Endothelial cell of umbilical vein (primary cell): ENCODE data around the gene PLXNA4. TPM values are rescaled to one million over a fixed set of nuclear protein-coding genes. Genes with fewer than 3 reads are reported as not detected.

Source experiments
- BruUV-seq: library from RNA; stranded (reverse); fragments of 400-500 nt; replicated peaks from 2 replicates; lab custom pipeline; 2021; lab: Mats Ljungman, UMichigan
- CTCF ChIA-PET: fragments of 300-600, 350-600 bp; sonication (Branson Sonifier 250); formaldehyde crosslinking; loops from one replicate; lab custom pipeline; 2021; ENCODE audit warnings: antibody characterized with exemption, inconsistent platforms; lab: Charles Lee
- POLR2A ChIA-PET: fragments of 300-600, 350-600 bp; sonication (Branson Sonifier 250); formaldehyde crosslinking; loops from one replicate; lab custom pipeline; 2021; ENCODE audit warnings: antibody characterized with exemption, inconsistent platforms; lab: Charles Lee
- DNase-seq: peaks from one replicate; pipeline ENCODE4 v3.0.0-alpha.2; 2011; ENCODE audit warnings: low read depth, low spot score
- FAIRE-seq: peaks from 2 replicates; lab custom pipeline; 2011; peaks lifted over from hg19 to GRCh38; lab: Jason Lieb, UNC
- H2AFZ ChIP-seq: 2 replicates; pipeline ENCODE4 v1.6.0; 2012; ENCODE audit warnings: low read depth, low read length, control low read depth, inconsistent platforms
- H3K27ac ChIP-seq: 2 replicates; pipeline ENCODE4 v1.5.1; 2011; ENCODE audit warnings: low read depth, mild to moderate bottlenecking, control low read depth, low read length, moderate library complexity; ENCODE audit not compliant: insufficient read depth
- H3K27me3 ChIP-seq, 2 experiments: 2 replicates each; pipeline versions ENCODE4 v1.6.0 to v1.6.1; 2011; ENCODE audit warnings: low read length in 2 of 2, mixed read lengths in 1 of 2; ENCODE audit not compliant: control insufficient read depth in 2 of 2, insufficient read depth in 2 of 2
- H3K36me3 ChIP-seq, 2 experiments: 2 replicates in 1 of 2; 3 replicates in 1 of 2; pipeline ENCODE4 v1.5.1; 2011; ENCODE audit warnings: low read length in 2 of 2, mild to moderate bottlenecking in 1 of 2, moderate library complexity in 1 of 2; ENCODE audit not compliant: control insufficient read depth in 2 of 2, insufficient read depth in 2 of 2; ENCODE audit errors: extremely low read depth in 1 of 2
- H3K4me1 ChIP-seq: 3 replicates; pipeline ENCODE4 v1.5.1; 2011; ENCODE audit warnings: mild to moderate bottlenecking, low read length; ENCODE audit not compliant: control insufficient read depth, insufficient read depth; ENCODE audit errors: extremely low read depth
- H3K4me2 ChIP-seq: 2 replicates; pipeline ENCODE4 v1.6.1; 2011; ENCODE audit warnings: low read length, control low read depth, mixed read lengths; ENCODE audit not compliant: insufficient read depth
- H3K4me3 ChIP-seq, 3 experiments: fragments of 200-600 bp in 1 of 3; sonication (generic), shearing (Covaris generic) in 1 of 3; replicated peaks in 1 of 3; 2 replicates each; pipeline ENCODE4 v1.5.1; 2011 to 2016; ENCODE audit warnings: control low read depth in 3 of 3, low read length in 3 of 3, mild to moderate bottlenecking in 2 of 3, inconsistent platforms in 1 of 3, low read depth in 1 of 3, moderate library complexity in 1 of 3; ENCODE audit not compliant: insufficient read depth in 1 of 3
- H3K79me2 ChIP-seq: 2 replicates; pipeline ENCODE4 v1.6.0; 2012; ENCODE audit warnings: low read length, inconsistent platforms; ENCODE audit not compliant: control insufficient read depth, insufficient read depth
- H3K9ac ChIP-seq: replicated peaks from 2 replicates; pipeline ENCODE3; 2011; ENCODE audit warnings: low read length, control low read depth; ENCODE audit not compliant: insufficient read depth; ENCODE audit errors: extremely low read depth
- H3K9me1 ChIP-seq: replicated peaks from 3 replicates; pipeline ENCODE4 v1.6.0; 2011; ENCODE audit warnings: mild to moderate bottlenecking, low read length; ENCODE audit not compliant: control insufficient read depth, insufficient read depth; ENCODE audit errors: extremely low read depth
- H3K9me3 ChIP-seq: replicated peaks from 2 replicates; pipeline ENCODE4 v1.5.1; 2012; ENCODE audit warnings: low read length, inconsistent platforms; ENCODE audit not compliant: control insufficient read depth, insufficient read depth
- H4K20me1 ChIP-seq: replicated peaks from 2 replicates; pipeline ENCODE3; 2011; ENCODE audit warnings: mild to moderate bottlenecking, low read length; ENCODE audit not compliant: control insufficient read depth, insufficient read depth; ENCODE audit errors: extremely low read depth
- GATA2 ChIP-seq: IDR thresholded peaks from 2 replicates; pipeline ENCODE4 v1.7.0; 2011; ENCODE audit warnings: low read depth, mild to moderate bottlenecking, moderate library complexity, mixed read lengths, low read length; ENCODE audit not compliant: insufficient read length, insufficient read depth
- JUN ChIP-seq: IDR thresholded peaks from 2 replicates; pipeline ENCODE4 v1.6.1; 2011; ENCODE audit warnings: borderline replicate concordance, low read depth; ENCODE audit not compliant: insufficient read length, insufficient read depth
- MYC ChIP-seq: IDR thresholded peaks from one replicate; pipeline ENCODE4 v1.6.1; 2011; ENCODE audit warnings: mild to moderate bottlenecking, low read depth, low read length
- POLR2A ChIP-seq: IDR thresholded peaks from 2 replicates; pipeline ENCODE4 v1.6.1; 2012; ENCODE audit warnings: low read depth, mild to moderate bottlenecking, control low read depth, low read length
- POLR2AphosphoS5 ChIP-seq: IDR thresholded peaks from 2 replicates; pipeline ENCODE4 v1.6.1; 2012; ENCODE audit warnings: low read depth, mild to moderate bottlenecking, control low read depth, low read length, moderate library complexity; ENCODE audit not compliant: insufficient read depth
- dilution Hi-C: fragments of 300-500 bp; cut with MboI; formaldehyde crosslinking; loops from one replicate; pipeline ENCODE4 v1.15.0; 2019; ENCODE audit warnings: low sequenced_read_pairs; ENCODE audit not compliant: extremely low pct_ligation_motif_present
- intact Hi-C: fragments of 100-400 bp; cut with micrococcal nuclease; formaldehyde crosslinking; loops from one replicate; pipeline ENCODE4 v1.10.0; 2022
- polyA plus RNA-seq, 4 experiments: library from polyadenylated mRNA; depleted of rRNA in 3 of 4; stranded (reverse) in 3 of 4; unstranded in 1 of 4; fragments of >200 nt; gene quantifications; 2 replicates each; pipeline versions ENCODE4 v1.2.1 to v1.2.3, GENCODE V29; 2011 to 2012; ENCODE audit warnings: missing spikeins in 1 of 4
- total RNA-seq: library from RNA; stranded (reverse); gene quantifications from 2 replicates; pipeline ENCODE4 v1.2.3, GENCODE V29; 2021
- TF ChIP-seq, protein P1 (sequence below), 2 donors: IDR thresholded peaks; 1 replicate in 1 of 2; 2 replicates in 1 of 2; pipeline ENCODE4 v1.5.1; 2011; ENCODE audit warnings: low read length in 2 of 2, mild to moderate bottlenecking in 2 of 2, moderate library complexity in 2 of 2, control low read depth in 1 of 2, inconsistent platforms in 1 of 2, low read depth in 1 of 2; ENCODE audit not compliant: insufficient read depth in 1 of 2; ENCODE audit errors: extremely low read depth in 1 of 2
- TF ChIP-seq, protein P2 (sequence below): IDR thresholded peaks from 2 replicates; pipeline ENCODE4 v1.6.1; 2011; ENCODE audit not compliant: insufficient read depth, insufficient read length

Gene PLXNA4
- total and polyA plus RNA-seq, 2 donors (not counting 3 experiments of a cell fraction or from before 2014, with no cell fraction given) = 12.1 to 20.4 TPM

DNA sequence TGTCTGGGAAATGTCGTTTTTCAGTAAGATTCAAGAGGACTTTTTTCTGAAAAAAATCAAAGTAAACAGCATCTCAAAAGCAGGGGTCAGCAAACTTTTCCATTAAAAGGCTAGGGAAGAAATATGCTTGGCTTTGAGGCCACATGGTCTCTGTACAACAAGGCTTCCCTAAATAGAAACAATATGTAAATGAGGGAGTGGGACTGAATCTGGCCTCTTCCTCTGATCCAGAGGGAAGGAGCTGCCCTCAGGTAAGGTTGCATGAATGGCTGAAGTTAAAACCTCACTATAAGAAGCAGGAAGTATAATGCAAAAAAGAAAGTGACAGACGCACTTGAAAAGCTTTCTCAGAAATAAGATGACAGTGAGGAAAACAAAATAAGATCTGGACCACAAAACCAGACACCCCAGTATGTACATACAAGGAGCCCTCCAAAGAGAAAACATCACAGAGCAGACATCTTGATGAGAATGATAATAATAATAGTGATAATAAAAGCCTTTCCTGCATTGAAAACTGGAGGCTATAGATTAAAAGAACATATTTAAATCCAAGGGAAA is 115.2 kb downstream of the PLXNA4 start:
- H2AFZ ChIP-seq = no peak overlapping the region
- no peaks in the 10 kb centered on the region for H3K79me2 ChIP-seq
- H3K4me2 ChIP-seq = no peak overlapping the region
- FAIRE-seq (no peak), DNase-seq (no peak)
- H3K36me3 ChIP-seq = no peaks in the 10 kb centered on the region
- H3K9me3 ChIP-seq = no peaks in the 10 kb centered on the region
- POLR2A ChIA-PET = no interaction called here
- no peaks in the 10 kb centered on the region for H4K20me1 ChIP-seq
- peaks cover 35% of the 10 kb centered on the region for H3K4me1 ChIP-seq
- no peaks in the 10 kb centered on the region for H3K27me3 ChIP-seq
- no peaks in the 10 kb centered on the region for H3K9me1 ChIP-seq
- intact Hi-C loops = no loop called here
- no peak overlapping the region for H3K4me3 ChIP-seq
- CTCF ChIA-PET = interaction anchor here (1.6 kb wide), 1 partner anchor 143 kb away, joined by 4 read pairs; no protein-coding TSS in a partner anchor
- no peak overlapping the region for H3K27ac ChIP-seq
- dilution Hi-C loops = no loop called here
- TF ChIP-seq, protein P1, sequence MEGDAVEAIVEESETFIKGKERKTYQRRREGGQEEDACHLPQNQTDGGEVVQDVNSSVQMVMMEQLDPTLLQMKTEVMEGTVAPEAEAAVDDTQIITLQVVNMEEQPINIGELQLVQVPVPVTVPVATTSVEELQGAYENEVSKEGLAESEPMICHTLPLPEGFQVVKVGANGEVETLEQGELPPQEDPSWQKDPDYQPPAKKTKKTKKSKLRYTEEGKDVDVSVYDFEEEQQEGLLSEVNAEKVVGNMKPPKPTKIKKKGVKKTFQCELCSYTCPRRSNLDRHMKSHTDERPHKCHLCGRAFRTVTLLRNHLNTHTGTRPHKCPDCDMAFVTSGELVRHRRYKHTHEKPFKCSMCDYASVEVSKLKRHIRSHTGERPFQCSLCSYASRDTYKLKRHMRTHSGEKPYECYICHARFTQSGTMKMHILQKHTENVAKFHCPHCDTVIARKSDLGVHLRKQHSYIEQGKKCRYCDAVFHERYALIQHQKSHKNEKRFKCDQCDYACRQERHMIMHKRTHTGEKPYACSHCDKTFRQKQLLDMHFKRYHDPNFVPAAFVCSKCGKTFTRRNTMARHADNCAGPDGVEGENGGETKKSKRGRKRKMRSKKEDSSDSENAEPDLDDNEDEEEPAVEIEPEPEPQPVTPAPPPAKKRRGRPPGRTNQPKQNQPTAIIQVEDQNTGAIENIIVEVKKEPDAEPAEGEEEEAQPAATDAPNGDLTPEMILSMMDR (IDR thresholded peaks at IDR 0.05; ENCODE audit: extremely low read depth in 1 of 2, insufficient read depth in 1 of 2, low read depth in 1 of 2, low read length in 2 of 2) = no peak
- TF ChIP-seq MYC (no peak), JUN (no peak), POLR2AphosphoS5 (no peak), GATA2 (no peak), POLR2A (no peak)
- TF ChIP-seq, protein P2, sequence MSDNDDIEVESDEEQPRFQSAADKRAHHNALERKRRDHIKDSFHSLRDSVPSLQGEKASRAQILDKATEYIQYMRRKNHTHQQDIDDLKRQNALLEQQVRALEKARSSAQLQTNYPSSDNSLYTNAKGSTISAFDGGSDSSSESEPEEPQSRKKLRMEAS = no peak
- no peak overlapping the region for H3K9ac ChIP-seq
- no TSS peak for BruUV-seq
